ENCODE measurements around the gene PLXNB1.
A peak's percentile ranks its signal among the peaks of the same experiment; 100 is the strongest.
"Not testable (repeated sequence)": the region's sequence is repeated elsewhere in the genome, so short reads cannot be mapped to it uniquely, and the experiment has no call there.

Gene PLXNB1

GRCh38 chr3:48465237-48465530 is 35.3 kb upstream of the PLXNB1 start:
- no peak for DNase-seq

- DNase-seq, result no peak
Measured at GRCh38 chr3:48464713-48465221, 34.9 kb upstream of the PLXNB1 start.

GRCh38 chr3:48463703-48464102 is 33.8 kb upstream of the PLXNB1 start:
- DNase-seq, result no peak

DNA sequence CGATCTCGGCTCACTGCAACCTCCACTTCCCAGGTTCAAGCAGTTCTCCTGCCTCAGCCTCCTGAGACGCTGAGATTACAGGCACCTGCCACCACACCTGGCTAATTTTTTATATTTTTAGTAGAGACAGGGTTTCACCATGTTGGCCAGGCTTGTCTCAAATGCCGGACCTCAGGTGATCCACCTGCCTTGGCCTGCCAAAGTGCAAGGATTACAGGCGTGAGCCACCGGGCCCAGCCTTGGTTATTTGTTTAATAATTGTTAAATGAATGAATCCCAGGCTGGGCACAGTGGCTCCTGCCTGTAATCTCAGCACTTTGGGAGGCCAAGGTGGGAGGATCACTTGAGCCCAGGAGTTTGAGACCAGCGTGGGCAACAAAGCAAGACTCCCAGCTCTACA is 31.9 kb upstream of the PLXNB1 start:
- DNase-seq, result not testable (repeated sequence)

- no peak for DNase-seq
Measured at GRCh38 chr3:48460517-48460902, 30.6 kb upstream of the PLXNB1 start.

DNA sequence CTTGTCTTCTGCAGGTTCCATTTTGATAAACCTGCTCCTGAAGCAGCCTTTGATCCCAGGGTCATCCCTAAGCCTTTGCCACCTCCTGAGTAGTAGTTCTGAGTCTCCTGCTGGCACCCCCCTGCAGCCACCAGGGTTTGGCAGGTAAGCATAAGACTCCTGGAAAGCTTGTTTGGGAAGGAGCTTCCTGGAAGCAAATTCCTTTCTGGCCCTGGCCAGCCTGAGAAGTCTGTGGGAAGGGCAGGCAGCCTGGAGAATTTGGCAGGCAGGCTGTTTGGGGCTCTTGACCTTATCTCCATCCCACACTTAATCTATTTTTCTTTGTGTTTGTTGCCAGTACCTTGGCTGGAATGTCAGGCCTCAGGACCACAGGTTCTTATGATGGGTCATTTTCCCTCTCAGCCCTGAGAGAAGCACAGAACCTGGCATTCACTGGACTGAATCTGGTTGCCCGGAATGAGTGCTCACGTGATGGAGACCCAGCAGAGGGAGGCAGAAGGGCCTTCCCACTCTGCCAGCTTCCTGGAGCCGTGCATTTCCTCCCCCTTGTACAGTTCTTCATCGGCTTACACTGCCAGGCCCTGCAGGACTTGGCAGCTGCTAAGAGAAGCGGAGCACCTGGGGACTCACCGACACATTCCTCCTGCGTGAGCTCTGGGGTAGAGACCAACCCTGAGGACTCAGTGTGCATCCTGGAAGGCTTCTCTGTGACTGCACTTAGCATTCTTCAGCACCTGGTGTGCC is 30.1 kb upstream of the PLXNB1 start:
- DNase-seq, result no peak

- no peak for DNase-seq
Measured at GRCh38 chr3:48459331-48459730, 29.4 kb upstream of the PLXNB1 start.

- DNase-seq, result no peak
Measured at GRCh38 chr3:48456456-48456855, 26.6 kb upstream of the PLXNB1 start.

- no peak for DNase-seq
Measured at GRCh38 chr3:48451270-48451669, 21.4 kb upstream of the PLXNB1 start.

GRCh38 chr3:48446425-48447193 is 16.7 kb upstream of the PLXNB1 start, which contains the start of gene ATRIP:
TSS of gene ATRIP (plus strand) at chr3:48446737. CDS start at chr3:48446846, 109 bp downstream.
- DNase-seq, result peak; percentile 69

DNA sequence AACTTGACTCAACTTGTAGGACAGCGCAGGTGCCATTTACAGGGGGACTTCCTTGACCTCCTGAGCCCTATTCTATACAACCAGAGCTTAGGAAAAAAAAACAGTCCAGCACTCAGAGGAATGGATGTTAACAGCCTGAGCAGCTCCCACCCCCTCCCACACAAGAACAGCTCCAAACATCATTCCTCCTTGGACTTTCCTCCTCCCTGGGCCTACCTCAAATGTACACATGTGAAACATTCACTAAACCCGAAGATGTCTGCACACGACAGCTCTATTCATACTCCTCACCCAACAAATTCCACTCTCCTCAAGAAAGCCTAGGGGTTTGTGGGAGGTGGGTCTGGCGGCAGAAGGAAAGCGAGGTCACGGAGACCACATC is 16.1 kb upstream of the PLXNB1 start:
- DNase-seq, result no peak

- DNase-seq, result no peak
Measured at GRCh38 chr3:48445277-48445882, 15.5 kb upstream of the PLXNB1 start.

DNA sequence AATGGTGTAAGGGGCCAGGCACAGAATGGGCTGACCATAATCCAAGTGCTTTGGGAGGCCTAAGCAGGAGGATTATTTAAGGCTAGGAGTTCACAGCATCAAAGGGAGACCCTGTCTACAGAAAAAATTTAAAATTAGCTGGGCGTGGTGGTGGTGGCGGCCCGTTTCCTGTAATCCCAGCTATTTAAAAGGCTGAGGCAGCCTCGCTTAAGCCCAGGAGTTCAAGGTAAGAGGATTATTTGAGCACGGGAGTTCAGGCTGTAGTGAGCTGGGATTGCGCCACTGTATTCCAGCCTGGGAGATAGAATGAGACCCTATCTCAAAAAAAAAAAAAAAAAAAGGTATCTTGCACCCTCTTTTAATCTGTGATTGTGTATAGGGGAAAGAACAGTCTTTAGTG is 12.1 kb upstream of the PLXNB1 start:
- DNase-seq, result no peak

DNA sequence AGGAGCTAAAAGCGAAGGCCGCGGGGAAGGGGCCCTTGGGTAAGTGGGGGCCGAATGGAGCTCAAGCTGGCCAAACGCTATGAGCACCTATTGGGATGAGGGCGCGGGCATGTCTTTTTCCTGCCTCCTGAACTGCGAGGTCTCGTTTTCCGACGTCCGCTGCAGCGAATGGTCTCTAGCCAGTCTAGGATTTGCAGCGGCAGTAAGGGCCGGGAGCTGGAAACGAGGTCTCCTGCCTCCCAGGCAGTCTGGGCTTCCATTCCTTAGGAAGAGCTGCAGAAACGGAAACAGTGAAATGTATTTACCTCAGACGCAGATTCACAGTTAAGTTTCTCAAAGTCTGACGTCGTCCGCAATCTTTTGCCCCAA is 10.7 kb upstream of the PLXNB1 start:
- DNase-seq, result no peak

GRCh38 chr3:48439820-48440589 is 10.1 kb upstream of the PLXNB1 start, which contains the start of the genes CCDC51 and TMA7:
TSS of gene CCDC51 (minus strand) at chr3:48440119. CDS start at chr3:48435128, 4,991 bp downstream.
TSS of gene TMA7 (plus strand) at chr3:48440257. CDS start at chr3:48440297, 40 bp downstream.
- peak; percentile 81 for DNase-seq

GRCh38 chr3:48437812-48438211 is 7.9 kb upstream of the PLXNB1 start:
- no peak for DNase-seq

DNA sequence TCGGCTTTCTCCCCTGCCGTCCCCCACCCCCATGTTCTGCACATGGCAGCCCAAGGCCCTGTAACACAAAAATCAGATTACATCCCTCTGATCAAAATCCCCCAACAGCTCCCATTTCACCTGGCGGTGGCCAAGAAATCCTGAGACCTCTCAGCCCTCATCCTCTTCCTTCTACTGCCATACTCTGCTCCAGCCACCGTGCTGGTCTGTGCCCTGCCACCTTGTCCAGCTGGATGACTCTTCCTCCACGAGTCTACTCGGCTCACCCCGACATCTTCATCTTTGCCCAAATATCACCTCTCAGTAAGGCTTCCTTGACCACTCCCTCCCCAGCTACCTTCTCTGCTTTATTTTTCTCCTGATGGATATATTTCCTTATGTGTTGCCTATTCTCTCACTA is 7.0 kb upstream of the PLXNB1 start:
- no peak for DNase-seq

DNA sequence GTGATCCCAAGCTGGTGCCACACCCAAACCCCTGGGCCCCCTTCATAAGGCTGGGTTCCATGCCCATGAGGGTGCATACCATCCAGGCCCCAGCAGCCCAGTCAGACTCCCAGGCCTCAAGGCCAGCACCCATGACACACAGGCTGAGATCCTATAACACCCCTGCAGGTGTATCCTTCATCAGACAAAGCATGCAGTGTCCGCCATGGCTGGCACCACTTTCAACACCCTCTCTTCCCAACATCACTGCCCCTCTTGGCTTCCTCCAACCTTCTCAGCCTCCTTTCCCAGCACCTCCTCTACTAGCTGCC is 6.5 kb upstream of the PLXNB1 start:
- DNase-seq, result no peak

DNA sequence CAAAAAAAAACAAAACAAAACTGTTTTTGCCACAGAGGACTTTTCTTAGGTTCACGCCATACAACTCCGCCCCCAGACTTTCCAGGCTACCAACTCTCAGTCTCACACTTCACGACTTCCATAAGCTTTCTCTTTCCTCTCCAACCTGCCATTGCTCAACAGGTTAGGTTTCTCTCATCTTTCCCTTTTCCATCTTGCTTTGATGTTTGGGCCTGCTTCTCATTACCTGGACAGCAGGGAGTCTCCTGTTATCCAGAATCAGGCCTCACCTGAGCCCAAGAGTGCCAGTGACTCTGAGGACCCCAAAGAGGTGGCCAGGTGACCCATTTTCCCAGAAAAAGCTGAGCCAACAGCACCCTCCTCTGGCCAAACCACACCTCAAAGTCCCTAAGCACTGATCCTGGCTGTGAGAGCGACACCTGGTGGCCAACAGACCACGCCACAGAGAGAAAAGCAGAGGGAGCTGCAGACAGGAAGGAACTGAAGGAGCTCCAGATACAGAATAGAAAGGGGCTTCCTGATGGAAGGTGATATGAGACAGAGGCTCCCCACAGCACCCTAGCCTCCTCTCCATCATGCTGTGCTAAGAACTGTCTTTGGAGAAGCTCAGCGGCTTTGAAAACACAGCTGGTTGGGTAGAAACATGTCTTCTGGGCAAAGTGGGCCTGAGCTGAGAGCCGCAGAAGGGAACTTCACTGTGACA is 6.0 kb upstream of the PLXNB1 start:
- peak; percentile 47 for DNase-seq

GRCh38 chr3:48435223-48435595 is 5.3 kb upstream of the PLXNB1 start:
- no peak for DNase-seq

DNA sequence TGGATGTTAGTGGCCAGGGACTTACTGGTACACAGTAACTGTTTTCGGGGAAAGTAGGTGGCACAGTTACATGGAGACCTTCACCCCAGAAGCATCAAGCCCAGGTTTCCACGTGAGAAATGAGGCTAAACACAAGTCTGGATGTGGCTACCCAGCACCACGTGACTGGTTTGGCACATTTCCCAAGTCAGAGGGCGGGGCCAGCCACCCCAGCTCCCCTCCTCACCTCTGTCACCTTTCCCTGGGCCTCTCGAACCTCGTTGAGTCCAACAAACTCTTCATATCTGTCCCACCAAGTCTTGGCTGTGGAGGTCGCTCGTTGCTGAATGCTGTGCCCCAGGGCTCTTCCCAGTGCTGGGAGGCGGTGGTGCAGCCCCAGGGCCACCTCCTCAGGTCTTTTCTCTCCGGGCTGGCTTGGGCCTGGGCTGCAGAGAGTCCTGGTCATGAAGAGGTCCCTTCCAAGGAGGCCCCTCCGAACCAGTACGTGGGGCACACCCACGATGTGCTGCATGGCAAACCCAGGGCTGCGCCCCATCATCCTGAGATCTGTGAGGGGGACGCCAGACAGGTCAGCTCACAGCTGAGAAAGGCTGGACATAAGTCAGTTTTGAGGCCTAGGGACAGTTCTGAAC is 4.8 kb upstream of the PLXNB1 start:
- no peak for DNase-seq

DNA sequence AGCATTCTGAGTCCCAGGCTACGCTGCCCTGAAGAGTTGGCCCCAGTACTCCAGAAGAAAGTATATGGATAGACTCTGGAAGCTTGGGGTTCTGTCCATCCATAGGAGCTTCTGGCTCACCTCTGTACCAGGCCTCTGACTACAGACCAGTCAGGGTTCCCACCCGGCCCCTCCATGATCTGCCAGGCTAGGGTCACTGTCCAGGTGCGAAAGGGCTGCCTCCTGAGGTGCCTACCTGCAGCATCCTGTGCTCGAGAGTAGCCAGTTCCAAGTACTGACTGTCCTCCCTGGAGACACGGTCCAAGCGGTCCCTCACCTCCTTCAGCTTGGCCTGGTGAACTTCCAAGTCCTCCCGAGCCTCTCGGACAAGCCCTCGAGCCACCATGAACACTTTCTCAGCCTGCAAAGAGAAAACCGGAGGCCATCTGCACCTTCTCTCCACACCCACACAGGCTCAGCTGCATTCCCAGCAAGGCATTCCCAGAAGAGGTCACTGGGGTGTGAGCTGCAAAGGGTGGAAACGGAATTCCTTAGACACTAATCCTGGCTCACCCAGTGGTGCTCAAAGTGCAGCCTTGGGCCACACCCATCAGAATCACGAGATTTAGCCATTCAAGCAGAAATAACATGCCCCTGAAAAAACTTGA is 3.7 kb upstream of the PLXNB1 start:
- DNase-seq, result no peak
